Esophagus muscularis mucosa (tissue), 3 donors: ENCODE measurements around the gene WRAP53.

ENCODE experiments used
- POLR2A ChIP-seq: fragments of 450-650 bp; IDR thresholded peaks from one replicate; pipeline ENCODE4 v1.6.1; 2017; ENCODE audit warnings: antibody characterized with exemption, moderate library complexity, mild to moderate bottlenecking, low read depth
- POLR2AphosphoS5 ChIP-seq, 2 donors: sonication (generic); formaldehyde crosslinking; IDR thresholded peaks; one replicate each; pipeline ENCODE4 v1.6.1; 2017; ENCODE audit warnings: antibody characterized with exemption in 2 of 2
- TF ChIP-seq, protein P1 (sequence below), 3 experiments: fragments of 200-600 bp in 2 of 3; fragments of 450-650 bp in 1 of 3; sonication (generic) in 2 of 3; IDR thresholded peaks; one replicate each; pipeline ENCODE4 v1.5.1; 2017 to 2019; ENCODE audit warnings: antibody characterized with exemption in 3 of 3, mild to moderate bottlenecking in 2 of 3, moderate library complexity in 1 of 3

DNA sequence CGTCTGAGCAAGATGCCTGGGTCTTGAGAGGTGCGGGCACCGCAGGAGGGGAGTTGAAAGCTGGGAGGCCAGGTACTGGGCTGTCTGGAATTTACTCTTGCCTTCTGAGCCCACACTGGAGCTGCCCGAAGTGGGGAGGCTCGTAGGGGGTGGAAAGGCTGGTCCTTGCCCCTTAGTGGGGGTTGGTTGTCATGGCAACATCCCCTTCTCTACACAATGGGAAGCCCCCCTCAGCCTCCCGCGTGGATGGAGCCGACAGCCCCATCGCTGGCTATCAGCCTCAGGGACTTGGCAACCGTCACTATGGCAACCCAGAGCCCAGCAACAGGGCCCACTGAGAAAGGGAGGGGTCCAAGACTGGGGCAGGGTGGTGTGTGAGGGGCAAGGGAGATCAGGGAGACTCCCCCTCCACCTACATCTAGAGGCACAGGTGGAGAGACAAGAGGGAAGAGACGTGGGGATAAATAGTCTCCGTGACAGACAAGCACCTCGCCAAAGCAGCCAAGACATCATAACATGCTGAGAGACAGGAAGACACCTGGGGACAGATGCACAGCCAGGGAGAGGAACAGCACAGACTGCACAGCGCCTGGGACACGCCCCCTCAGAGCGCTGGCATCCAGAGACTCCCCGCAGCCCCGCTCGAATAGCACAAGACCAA is 24.0 kb downstream of the WRAP53 start:
- TF ChIP-seq, protein P1, sequence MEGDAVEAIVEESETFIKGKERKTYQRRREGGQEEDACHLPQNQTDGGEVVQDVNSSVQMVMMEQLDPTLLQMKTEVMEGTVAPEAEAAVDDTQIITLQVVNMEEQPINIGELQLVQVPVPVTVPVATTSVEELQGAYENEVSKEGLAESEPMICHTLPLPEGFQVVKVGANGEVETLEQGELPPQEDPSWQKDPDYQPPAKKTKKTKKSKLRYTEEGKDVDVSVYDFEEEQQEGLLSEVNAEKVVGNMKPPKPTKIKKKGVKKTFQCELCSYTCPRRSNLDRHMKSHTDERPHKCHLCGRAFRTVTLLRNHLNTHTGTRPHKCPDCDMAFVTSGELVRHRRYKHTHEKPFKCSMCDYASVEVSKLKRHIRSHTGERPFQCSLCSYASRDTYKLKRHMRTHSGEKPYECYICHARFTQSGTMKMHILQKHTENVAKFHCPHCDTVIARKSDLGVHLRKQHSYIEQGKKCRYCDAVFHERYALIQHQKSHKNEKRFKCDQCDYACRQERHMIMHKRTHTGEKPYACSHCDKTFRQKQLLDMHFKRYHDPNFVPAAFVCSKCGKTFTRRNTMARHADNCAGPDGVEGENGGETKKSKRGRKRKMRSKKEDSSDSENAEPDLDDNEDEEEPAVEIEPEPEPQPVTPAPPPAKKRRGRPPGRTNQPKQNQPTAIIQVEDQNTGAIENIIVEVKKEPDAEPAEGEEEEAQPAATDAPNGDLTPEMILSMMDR (IDR thresholded peaks at IDR 0.05), result no peak
- TF ChIP-seq POLR2A, result no peak
- no peak for TF ChIP-seq POLR2AphosphoS5 (IDR thresholded peaks at IDR 0.05)
